GM19351 (cell line): Measurements from ENCODE around the gene TTC29.
A peak's percentile ranks its signal among the peaks of the same experiment; 100 is the strongest.
"Not testable (repeated sequence)": the region's sequence is repeated elsewhere in the genome, so short reads cannot be mapped to it uniquely, and the experiment has no call there.

Source experiments
- ATAC-seq: cut with Tn5 transposase; IDR thresholded peaks from one replicate; pipeline ENCODE4 v1.9.1; 2021; ENCODE audit warnings: mild to moderate bottlenecking, moderate library complexity; ENCODE audit not compliant: unreplicated experiment

TTC29 gene

DNA sequence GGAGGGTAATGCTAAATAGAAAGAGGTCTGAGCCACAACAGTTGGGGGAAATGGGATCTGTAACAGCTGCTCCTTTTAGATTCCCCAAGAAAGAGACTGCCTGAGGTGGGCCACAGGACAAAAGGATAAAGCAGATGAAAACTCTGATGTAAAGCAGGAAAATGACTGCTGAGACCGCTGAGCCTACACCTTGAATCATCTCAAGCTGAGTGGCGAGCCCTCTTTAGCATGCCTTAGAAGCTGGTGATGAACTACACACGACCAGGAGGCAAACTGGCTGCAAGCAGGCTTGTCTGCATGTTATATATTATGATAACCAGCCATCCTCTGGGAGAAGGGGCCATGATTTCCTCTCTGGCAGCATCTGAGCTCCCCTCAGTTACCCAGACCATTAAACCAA lies 88.4 kb downstream of the TTC29 start:
- ATAC-seq, result no peak

DNA sequence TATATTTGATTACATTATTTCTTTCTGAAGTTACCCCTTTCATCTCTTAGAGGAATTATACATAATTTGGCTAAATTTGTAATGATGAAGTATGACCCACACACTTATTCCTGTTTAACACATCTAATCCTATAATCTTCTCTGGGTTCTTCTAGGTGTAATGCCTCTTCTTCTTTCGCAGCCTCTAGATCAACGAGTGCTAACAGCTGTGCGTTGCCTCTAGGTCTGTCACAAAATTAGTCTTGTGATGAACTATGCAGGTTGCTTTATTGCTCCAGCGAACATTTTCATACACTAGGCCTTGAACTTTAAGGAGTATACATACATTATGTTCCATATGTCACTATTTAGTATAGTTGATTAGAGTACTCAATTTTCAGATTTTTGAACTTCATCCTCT lies 89.9 kb downstream of the TTC29 start:
- ATAC-seq, result no peak

DNA sequence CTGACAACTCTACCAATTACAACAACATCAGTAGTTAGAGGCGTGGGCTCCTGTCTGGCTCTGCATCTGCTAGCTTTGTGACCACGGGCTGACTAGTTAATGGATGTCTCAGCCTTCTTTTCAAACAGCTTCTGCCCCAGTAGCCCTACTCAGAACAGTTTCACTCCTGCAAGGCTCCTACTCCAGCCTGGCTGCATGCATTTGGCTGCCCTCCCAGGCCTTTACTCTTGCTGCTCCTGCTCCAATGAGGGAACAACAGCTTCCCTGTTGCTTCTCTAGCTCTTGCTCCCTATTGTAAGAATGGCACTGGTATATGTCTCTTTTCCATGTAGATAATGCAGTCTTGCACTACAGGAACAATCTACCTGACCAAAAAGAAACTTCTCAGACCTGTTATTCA lies 93.3 kb downstream of the TTC29 start:
- no peak for ATAC-seq

DNA sequence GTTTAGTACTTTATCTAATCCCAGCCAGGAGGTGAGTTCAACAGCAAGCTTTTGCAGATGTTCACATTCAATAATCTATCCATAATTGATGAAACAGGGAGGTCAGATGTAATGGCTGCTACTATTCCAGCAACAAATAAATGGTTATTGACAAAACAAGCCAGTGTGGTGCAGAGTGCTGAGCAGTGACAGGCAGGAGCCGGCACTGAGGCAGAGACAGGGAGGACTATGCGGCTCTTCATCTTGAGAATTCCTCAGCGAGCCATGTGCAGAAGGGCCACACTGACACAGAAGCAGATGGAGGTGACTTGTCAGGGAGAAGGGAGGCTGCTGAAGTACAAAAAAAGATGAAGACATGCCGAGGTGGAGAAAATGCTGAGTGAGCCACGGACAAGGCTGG lies 98.3 kb downstream of the TTC29 start:
- no peak for ATAC-seq

DNA sequence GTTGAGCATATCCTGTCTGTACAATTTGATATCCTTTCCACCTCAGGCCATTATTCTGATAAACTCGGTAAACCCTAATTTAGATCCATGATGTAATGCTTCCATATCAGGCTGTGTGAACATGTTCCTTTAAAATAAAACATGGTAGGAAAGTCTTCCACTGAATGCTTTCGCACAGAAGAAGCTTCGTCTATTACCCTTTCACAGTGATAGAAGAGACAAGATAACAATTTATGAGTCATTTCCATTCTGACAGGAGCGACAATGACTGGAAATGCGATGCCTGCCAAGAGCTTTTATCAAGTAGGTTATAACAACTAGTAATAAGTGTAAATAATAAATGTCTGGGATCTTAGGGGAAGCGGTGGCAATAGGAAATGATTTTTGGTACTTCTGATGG lies 98.8 kb downstream of the TTC29 start:
- ATAC-seq, result no peak

DNA sequence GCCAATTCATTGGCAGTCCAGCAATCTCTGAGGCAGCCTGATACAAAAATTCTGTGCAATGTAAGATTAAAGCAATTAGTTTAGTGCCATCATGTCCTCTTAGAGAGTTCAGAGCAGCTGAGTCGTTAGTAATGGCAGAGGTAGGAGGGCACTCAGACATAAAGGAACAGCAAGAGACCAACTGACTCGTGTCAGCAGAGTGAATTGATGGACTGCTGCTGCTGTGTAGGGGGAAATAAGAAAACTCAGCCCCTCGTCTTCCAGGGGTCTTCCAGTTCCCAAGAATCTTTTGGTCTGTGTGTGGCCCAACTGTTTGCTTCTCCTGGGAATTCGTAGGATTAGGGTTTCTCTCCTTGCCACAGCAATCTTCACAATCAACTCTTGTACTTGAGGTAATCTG lies 100.9 kb downstream of the TTC29 start:
- no peak for ATAC-seq

DNA sequence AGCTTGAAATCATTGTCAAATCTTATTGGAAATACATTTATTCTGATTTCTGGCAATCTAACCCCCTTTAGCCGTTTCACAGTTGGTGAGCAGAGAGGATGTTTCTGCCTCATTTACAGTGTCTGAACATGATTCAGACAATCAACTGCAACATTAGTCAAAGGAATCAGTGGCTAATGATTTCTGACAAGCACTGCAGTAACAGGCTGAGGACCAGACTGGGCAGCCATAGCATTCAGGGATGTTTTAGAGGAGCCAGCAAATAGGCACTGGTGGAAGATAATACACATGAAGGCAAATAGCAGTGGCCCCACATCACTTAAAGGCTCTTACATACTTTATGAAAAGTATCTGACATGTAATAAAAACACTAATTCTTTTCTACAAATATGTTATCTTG lies 102.8 kb downstream of the TTC29 start:
- ATAC-seq, result no peak

DNA sequence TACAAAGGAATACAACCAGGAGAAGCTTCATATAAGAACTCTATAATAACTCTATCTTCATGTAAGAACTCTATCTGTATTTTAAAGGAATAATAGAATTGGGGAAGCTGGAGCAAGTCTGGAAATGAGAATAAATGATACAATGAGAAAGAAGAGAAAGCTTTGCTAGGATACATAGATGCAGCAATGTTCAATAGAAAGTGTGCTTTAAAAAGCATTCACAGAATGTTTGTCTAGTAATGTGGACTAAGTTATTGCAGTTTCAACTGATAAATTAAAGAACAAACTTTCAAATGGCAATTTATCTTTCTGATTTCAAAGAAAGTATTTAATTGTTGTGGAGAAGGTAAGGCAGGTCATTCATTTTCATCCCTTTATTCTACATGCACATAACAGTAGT lies 104.9 kb downstream of the TTC29 start:
- ATAC-seq, result no peak

DNA sequence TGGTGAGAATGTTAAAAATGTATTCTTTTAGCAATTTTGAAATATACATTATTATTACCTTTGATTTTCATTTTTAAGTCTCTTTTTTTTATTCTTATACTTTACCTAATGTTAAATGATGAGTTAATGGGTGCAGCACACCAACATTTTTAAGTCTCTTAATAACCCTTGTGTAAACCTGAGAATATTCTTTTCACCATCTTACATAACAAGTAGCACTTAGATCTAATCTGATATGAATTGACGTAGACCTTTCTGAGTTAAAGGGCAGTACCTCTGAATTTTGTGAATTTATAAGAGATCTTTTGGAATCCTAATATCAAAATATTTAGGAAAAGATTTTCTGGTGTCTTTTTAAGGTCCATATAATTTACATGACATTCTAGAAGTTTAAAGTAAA lies 110.6 kb downstream of the TTC29 start:
- no peak for ATAC-seq

DNA sequence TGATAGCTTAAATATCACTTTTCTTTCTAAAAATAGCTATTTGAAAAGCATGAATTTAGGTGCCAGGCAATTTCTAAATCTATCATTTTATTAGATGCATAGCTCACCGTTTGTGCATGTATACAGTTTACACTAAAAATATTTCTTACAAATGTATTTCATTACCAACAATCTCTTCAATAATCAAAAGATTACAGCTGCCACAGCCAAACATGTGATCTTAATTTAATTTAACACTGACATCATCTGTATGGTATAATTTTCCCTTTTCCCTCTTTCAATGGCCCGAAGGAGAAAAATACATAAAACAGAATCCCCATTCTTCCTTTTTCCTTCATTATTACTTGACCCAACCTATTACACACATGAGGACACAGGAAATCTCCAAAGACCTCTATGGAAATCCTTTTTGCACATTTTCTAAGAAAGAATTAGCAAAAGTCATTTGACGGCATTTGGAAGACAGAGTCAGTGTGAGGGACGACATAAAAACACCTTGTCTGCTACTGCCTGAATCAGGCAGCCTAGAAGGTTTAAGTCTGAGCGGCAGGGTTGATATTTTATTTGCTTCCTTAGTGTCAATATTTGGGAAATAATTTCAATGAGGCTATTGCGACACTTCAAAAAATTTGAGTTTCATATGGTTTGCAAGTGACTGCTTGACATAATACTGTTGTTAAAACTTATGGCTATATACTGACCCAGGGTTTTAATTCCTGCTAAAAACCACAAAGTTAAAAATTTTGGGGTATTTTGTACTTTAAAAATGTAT lies 111.2 kb downstream of the TTC29 start:
- no peak for ATAC-seq

DNA sequence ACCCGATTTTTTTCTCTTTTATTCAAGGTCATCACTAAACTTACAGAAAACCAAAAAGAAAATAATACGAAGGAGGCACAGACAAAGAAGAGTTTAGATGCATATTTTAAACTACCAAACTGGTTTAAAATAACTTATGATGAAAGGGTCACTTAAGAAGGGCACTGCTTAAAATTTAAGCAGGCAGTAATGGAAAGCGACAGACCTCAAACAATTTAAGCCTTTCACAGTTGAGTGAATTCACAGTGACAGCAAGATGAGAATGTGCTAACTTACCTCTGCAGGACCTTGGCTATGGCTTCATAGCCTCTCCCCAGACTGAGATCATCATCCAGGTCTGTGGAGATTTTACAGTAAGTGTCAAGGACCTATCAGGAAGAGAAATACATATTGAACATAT lies 112.1 kb downstream of the TTC29 start:
- no peak for ATAC-seq

DNA sequence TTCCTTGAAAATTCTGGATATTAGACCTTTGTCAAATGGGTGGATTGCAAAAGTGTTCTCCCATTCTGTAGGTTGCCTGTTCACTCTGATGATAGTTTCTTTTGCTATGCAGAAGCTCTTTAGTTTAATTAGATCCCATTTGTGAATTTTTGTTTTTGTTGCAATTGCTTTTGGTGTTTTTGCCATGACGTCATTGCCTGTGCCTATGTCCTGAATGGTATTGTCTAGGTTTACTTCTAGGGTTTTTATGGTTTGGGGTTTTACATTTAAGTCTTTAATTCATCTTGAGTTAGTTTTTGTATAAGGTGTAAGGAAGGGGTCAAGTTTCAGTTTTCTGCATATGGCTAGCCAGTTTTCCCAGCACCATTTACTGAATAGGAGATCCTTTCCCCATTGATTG lies 122.7 kb downstream of the TTC29 start:
- not testable (repeated sequence) for ATAC-seq

DNA sequence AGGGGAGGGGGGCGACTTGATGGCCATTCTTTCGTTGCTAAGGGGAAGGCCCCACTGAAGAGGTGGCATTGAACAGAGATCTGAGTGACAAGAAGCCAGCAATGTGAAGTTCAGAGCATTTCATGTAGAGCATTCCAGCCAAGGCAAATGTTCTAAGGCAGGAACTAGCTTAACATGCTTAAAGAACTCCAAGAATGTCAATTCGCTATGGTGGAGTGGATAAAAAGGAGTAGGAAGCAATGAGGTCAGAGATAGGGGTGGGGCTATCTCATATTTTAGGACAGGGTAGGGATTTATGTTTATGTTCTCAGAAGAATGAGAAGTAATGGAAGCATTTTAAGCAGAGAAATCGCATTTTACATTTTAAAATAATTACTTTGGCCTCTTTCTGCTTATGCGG lies 130.9 kb downstream of the TTC29 start:
- ATAC-seq, result no peak

DNA sequence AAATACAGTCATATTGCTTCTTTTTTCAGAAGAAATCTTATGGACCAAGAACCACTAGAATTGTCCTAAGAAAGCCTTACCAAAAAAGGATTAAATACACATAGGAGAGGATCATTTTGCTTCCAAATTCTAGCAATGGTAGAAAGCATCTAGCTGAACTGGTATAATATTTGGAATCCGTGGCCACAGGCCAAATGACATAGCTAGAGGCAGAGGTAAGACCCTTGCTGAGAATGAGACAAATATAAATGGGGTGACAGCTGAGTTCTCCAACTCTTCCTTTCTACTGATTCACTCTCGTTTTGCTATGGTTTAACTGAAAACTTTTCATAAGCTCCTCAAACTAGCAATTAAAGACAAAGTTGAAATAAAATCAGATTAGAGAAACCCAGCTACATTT lies 150.0 kb downstream of the TTC29 start:
- no peak for ATAC-seq

DNA sequence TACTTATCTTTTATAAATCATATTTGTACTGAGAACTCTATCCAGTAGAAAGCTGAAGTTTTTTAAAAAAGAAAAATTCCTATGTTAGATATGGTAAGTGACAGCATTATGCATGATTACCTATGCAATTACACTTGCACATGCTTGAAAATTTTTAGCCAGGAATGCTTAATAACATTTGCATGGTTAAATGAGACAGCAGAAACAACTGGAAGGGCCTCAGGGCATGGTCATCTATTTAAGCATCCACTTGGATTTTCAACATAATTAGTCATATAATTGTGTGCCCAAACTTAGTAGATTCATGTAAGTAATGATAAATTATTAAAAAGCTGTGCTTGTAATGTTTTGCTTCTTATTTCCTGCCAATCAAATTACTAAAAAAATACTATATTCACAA lies 151.9 kb downstream of the TTC29 start:
- ATAC-seq, result no peak

DNA sequence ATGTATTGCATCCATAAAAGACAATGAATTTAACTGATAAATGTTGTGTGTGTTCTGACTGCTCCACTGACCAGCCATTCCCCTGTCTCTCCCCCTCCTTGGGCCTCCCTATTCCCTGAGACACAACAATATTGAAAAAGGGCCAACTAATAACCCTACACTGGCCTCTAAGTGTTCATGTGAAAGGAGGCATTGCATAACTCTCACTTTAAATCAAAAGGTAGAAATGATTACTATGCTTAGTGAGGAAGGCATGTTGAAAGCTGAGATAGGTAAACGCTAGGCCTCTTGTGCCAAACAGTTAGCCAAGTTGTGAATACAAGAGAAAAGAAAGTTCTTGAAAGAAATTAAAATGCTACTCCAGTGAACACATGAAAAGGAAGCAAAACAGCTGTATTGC lies 154.2 kb downstream of the TTC29 start:
- no peak for ATAC-seq

DNA sequence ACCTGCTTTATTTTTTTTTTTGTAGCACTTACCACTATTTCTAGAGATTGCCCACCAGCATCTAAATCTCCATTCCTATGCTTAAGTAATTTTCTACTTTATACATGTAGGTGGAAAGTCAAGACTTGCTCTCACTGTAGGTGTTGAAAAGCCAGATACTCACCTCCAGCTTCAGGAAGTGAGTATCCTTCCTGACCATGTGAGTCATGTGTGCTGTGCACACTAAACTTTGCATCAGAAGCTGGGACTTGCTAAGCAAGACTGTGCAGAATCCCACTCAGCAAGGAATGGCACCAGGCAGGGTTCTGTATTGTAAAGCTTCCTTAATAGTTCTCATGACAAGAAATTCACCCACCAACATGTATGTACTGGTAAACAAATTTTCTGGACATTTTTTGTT lies 155.1 kb downstream of the TTC29 start:
- no peak for ATAC-seq

DNA sequence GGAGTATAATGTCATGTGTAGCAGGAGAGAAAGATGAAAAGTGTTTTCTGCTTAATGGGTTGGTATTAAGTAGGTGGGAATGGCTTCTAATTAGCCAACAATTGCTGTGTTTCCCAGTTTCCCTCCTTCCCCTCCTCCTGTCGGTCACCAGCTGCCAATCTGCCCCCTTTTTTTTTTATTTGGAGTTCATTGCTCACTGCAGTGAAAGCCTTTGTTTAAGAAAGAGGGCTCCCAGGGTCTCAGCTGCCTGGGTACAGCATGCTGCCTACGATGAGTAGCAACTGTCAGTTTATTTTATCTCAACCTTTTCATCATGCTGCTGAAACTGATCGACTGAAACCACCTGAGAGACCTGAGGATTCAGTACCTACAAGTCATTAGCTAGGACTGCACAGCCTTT lies 157.9 kb downstream of the TTC29 start:
- no peak for ATAC-seq

DNA sequence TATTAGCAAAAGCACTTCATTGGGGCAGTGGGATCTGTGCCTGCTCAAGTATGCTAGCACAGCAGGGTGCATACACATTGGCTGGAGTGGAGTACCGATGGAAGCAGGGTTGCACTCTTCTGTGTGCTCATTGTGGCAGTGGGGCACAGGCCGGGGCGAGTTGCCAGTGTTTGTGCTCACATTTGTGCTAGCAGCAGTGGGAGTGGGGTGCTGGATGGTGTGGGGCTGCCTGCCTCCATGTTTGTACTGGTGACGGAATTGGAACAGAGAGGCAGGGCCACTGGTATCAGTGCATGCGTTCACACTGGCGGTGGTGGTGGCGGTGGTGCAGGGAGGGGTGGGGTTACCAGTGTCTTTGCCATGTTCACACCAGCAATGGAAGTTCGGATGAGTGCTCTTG lies 169.0 kb downstream of the TTC29 start:
- no peak for ATAC-seq

DNA sequence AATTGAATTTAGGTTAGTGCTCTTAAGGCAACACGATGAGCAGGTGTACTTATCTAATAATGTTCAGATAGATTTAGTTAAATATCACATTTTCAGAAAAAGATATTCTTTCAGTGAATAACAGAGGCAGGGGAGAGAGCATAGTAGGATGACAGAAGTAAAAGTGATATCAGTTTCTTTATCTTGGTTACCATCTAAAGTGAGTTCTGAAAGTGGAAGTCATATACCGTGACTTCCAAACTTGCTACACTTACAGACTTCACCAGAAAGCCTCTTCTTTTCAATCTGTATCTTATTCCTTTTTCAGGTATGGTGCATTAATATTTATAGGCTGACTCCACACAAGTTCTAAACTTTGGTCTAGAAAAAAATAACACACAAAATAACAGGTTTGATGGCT lies 182.1 kb downstream of the TTC29 start:
- ATAC-seq, result peak; percentile 66

DNA sequence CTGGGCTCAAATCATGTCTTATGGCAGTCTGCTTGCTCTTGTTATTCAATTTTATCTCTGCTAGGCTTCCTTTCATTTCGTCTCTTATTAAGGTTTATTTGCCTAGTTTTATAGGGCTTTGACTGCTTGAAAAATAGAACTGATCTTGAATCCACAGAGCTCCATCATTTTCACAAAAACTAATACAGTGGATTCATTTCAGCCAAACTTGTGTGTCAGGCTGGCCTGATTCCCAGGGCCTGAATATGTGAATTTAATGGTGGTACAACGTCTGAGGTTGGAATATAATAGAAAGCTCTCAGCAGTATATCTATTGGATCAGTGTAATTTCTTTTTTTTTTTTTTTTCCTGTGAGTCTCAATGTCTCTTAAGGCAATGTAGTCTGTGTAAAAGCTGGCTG lies 183.6 kb downstream of the TTC29 start:
- no peak for ATAC-seq

DNA sequence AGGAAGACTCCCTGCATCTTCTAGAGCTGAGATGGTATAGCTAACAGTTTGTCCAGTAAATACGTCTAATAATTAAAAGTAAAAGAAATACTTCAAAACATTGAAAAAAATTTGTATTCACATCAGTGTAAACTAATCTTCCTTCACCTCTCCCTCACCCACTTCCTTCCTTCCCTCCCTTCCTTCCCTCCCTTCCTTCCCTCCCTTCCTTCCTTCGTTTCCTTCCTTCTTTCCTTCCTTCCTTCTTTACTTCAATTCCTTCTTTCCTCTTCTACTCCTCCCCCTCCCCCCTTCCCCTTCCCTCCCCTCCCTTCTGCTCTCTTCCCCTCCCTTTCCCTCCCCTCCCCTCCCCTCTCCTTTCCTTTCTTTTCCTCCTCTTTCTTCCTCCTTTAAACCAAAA lies 203.2 kb downstream of the TTC29 start:
- ATAC-seq, result no peak

DNA sequence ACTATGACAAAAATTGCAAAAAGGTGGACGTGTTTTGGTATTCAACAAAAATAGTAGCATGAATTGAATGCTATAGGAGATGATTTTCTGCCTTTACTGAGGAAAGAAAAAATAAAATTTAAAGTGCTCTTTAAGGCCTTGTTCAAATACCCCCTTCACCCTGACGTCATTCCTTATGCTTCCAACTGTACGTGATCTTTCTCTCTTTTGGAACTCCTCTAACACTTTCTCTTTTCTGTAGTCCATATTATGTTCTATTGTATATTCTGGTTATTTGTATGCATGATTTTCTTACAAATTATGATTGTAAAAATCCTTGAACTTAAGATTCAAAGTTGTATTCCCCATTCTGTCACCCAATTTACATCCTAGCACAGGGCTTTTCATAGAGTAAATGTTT lies 206.5 kb downstream of the TTC29 start:
- ATAC-seq, result no peak
